Stimulated activated CD4-positive, alpha-beta T cell treated with anti-CD3 and anti-CD28 coated beads, Interleukin-1b, Interleukin-23, amount 100 ng/mL, for 48 hours (primary cell): ENCODE data around the gene SSBP3.
"Not testable (repeated sequence)": the region's sequence is repeated elsewhere in the genome, so short reads cannot be mapped to it uniquely, and the experiment has no call there.

Experiments
- DNase-seq: peaks from one replicate; pipeline ENCODE4 v3.0.0-alpha.2; 2020

Gene SSBP3

DNA sequence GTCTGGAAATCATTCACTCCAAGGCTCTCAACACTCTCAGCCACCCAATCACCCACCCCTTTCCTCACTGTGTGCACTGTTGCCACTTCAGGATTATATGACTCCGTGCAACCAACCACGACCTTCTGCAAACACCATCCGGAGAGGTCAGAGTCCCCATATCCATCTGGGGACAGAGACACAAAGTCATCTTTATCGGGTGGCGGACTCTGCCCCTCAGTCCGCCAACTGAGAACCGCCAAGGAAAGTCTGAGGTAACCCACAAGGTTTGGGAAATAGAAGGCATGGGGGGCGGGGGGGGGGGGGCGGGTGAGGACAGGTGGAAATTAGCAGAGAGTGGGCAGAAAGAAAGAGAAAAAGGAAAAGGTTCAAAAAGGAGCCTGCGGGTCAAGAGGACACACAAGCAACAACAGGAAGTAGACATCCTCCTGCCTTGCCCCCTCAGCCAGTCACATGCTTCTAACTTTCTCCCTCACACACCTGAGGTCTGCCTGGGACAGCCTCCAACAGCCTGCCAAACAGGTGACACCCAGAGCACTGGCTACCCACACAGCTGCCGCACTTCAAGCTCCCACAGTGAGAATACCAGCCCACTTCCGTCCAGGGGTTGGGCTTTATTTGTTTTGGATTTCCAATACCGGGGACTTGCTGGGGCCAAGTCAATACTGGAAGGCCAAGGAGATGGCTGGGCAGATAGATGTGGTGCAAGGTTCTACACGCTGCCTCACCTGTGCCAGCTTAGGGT is 58.1 kb downstream of the SSBP3 start:
- DNase-seq = no peak

GRCh38 chr1:54347261-54347954 is 58.8 kb downstream of the SSBP3 start:
- DNase-seq = no peak

GRCh38 chr1:54345548-54345947 is 60.6 kb downstream of the SSBP3 start:
- not testable (repeated sequence) for DNase-seq

- no peak for DNase-seq
These were observed 61.1 kb downstream of the SSBP3 start for GRCh38 chr1:54345116-54345515.

- no peak for DNase-seq
These were observed 63.2 kb downstream of the SSBP3 start for GRCh38 chr1:54342742-54343687.

GRCh38 chr1:54342288-54342687 is 63.9 kb downstream of the SSBP3 start:
- DNase-seq = no peak

GRCh38 chr1:54341763-54342162 is 64.4 kb downstream of the SSBP3 start:
- DNase-seq = no peak

DNA sequence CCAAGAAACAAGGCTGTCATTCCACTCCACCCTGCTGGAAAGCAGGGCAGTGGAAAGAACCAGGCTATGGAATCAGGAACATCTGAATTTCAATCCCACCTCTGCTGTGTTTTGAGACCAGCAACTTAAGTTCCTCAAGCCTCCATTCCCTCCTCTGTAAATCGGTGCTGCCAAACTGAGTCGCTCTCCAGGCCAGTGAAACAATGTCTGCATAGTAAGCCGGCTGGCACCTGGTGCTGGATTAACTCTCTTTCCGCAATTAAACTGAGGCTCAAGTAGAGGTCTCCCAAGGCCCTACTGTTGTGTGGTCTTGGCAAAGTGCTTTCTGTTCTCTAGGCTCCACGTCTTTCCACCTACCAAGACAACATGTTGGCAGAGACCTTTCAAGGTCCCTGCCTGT is 65.3 kb downstream of the SSBP3 start:
- DNase-seq = no peak

DNA sequence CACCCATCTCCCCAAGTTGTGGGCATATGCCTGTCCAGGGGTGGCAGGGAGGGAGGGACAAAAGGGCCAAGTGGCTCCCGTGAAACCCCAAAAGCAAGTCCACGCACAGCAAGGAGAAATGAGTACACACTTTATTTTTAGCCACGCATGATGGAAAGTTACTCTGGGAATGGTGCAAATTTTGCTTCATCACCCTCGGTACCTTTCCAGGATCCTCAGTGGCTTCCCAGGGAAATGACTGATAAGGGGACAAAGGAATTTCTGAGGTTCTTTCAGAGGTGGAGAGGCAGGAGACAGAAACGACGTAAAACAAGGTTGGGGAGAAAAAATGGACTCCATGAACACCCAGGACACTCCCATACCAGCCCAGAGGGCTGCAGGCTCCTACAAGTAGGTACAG is 65.8 kb downstream of the SSBP3 start:
- DNase-seq = no peak

DNA sequence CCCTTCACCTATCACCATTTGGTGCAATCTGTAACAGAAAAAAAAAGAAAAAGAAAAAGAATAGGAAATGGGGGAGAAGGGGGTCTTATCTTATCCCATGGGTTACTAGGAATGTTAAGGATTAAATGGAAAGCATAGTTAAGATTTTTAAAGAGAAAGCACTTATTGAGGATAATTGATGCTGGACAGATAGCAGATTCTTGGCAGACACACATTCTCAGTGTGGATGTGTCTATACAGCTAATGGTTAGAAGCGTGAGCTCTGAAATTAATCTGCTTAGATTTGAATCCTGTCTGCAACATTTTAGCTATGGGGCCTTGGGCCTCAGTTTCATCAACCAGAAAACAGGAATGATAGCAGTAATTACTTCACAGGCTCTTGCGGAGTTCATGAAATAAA is 67.1 kb downstream of the SSBP3 start:
- DNase-seq = no peak

GRCh38 chr1:54338464-54338863 is 67.7 kb downstream of the SSBP3 start:
- DNase-seq = no peak

DNA sequence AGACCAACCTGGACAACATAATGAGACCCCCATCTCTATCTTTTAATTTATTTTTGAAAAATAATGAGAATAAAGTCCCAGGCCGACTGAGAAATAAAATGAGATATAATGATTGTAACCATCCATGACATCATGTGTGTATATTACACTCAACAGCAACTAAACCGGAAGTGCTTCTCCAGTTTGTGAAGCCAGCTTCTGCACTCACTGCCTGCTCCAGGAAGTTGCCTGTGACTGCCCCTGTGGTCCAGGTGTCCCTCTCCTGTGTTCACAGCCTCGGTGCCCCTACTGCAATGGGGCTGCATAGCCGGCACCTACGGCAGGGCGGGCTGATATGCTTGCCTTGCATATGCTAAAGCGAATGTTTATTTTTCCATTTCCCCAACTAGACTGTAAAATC is 68.3 kb downstream of the SSBP3 start:
- DNase-seq = no peak

- no peak for DNase-seq
These were observed 69.2 kb downstream of the SSBP3 start for GRCh38 chr1:54337034-54337433.

DNA sequence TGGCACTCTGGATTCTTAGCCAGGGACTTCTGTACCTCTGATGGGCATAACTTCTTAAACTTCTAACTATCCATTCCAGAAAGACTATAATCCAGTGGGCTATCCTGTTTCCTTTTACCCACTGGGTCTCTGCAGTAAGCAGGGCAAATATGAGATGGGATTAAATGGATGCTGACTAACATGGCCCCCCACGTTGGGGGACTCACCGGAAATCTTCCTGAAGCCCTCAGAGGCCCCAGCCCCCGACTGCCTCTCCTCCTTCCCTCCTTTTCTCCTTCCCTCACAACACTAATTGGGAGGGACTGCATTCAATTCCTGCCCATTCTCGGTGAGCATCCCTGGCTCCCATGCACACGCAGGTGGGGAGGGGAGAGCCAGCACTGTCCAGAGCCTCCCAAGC is 70.1 kb downstream of the SSBP3 start:
- no peak for DNase-seq

DNA sequence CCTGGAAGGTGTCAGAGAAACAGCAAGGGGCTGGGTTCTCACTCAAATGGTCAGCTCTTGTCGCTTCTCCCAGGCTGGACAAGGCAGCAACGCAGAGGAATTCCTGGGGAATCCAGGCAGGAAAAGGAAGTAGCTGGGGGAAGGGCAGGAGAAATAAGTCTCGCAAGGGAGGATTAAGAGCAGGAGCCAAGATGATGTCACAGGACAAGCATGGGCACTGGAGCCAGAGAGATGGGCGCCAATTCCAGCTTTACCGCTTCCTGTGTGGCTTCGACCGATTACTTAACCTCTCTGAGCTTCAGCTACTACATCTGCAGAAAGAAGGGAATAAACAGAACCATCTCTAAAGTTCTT is 70.5 kb downstream of the SSBP3 start:
- DNase-seq = no peak

- DNase-seq = no peak
These were observed 71.0 kb downstream of the SSBP3 start for GRCh38 chr1:54335011-54335754.

DNA sequence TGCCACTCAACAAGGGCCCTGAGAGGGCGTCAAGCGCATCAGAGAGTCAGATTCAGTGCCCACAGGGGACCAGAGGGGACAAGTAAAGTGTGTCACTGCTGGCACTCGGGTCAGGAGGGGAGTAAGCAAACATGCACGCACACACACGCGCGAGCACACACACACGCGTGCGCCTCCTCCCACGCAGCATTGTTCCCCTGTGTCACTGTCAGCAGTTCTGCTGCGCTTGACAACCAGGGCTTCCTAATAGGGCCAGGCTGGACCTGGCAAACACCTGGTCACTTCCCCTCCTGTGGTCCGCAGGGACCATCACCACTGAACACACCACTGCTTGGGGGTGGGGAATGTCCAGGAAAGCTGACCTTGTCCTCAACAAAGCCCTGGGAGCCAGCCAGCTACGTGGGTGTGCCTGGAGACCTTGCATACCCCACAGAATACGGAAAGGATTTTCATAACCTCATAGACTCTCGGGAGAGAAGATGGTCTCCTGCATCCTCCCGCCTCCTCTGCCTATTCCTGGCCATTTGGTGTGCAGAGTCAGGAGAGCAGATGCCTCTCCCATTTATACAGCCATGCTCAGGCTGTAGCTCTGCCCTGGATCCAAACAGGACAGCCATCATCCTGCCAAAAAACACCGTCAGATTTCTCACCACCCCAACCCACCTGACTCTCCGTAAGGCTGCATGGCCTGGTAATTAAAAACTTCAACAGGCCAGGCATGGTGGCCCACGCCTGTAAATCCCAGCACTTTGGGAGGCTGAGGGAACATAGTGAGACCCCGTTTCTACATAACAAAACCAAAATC is 73.2 kb downstream of the SSBP3 start:
- no peak for DNase-seq

- DNase-seq = no peak
These were observed 74.2 kb downstream of the SSBP3 start for GRCh38 chr1:54331843-54332463.

GRCh38 chr1:54331091-54331772 is 75.0 kb downstream of the SSBP3 start:
- DNase-seq = no peak

DNA sequence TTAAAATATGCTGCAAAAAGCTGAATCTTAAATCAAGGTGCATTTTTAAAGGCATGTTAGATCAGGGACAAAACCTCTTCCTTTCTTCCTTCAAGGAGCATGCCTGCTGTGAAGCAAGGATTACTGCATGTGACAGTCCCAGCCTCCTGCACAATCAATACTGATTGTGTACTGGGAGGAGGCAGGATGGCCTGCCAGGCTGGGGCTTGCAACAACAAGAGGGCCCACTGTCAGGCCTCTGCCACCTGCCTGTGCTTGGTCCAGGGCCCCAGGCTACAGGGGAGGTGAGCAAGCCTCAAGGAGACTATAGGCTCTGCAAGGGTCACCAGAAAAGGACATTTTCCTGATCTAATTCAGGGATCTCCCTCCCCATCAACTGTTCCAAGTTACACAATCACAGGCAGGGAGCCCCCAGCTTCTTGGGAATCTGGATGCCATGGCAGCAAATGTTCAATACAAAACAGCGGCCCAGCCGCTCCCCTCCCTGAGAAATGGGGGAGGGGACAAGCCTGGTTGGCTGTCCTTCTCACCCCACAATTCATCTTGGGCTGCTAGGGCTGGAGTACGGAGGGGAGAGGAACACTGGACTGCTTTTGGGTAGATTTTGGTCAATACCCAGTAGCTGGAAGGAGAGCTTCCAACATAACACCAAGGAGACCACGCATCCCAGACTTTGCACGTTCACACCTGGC is 76.7 kb downstream of the SSBP3 start:
- DNase-seq = no peak
